ENCODE results near the gene PPCDC. TPM values are rescaled to one million over a fixed set of nuclear protein-coding genes. Genes with fewer than 3 reads are reported as not detected.
"Not testable (repeated sequence)": the region's sequence is repeated elsewhere in the genome, so short reads cannot be mapped to it uniquely, and the experiment has no call there.

Gene PPCDC
- total and polyA plus RNA-seq, 4 experiments from 2014 or later: 8.5 to 15.2 (median 13.3) TPM

DNA sequence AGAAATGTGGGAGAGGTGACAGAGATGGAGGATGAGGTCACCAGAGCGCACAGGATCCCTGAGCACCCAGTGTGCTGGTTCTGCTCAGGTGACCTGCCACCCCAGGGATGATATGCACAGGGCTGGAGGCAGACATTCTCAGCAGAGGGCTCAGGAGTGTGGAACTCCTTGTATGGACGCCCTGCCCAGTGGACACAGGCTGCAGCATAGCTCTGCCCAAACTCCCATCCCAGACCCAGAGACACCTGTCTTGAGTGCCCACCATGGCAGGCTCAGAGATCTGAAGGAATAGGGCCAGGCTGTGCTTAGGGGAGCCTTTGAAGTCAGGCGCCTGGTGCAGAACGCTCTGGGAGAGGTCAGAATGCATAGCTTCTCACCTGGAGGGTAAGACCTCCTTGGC lies 47.3 kb downstream of the PPCDC start:
- intact Hi-C loops (cut with micrococcal nuclease): no loop called here
- Histone ChIP-seq H3K36me3 (ENCODE audit: insufficient read depth, low read length) (no peaks in the 10 kb centered on the region), H3K27me3 (ENCODE audit: insufficient read depth, low read length) (no peaks in the 10 kb centered on the region), H3K4me3 (ENCODE audit: low read length in 2 of 2) (no peak overlapping the region), H3K27ac (ENCODE audit: low read depth, low read length) (no peak overlapping the region), H3K4me1 (ENCODE audit: insufficient read depth, low read length) (peaks cover 33% of the 10 kb centered on the region), H3K9me3 (ENCODE audit: control insufficient read depth in 1 of 2, low read length in 2 of 2) (no peaks in the 10 kb centered on the region)
- ChIA-PET CTCF (ENCODE audit: partially characterized antibody) (no interaction called here), POLR2A (ENCODE audit: partially characterized antibody) (no interaction called here)
- Mint-ChIP-seq H3K9me3 (peaks cover 0 to 13% (median 6%) of the 10 kb centered on the region in 8 donors), H3K36me3 (peaks cover 2 to 9% of the 10 kb centered on the region in 2 donors), H3K27ac (peak overlapping the region in 1 of 7 donors; percentile 59), H3K4me1 (peaks cover 11 to 46% (median 34%) of the 10 kb centered on the region in 4 donors), H3K27me3 (no peaks in the 10 kb centered on the region), H3K4me3 (no peak overlapping the region)
- no peak for DNase-seq

DNA sequence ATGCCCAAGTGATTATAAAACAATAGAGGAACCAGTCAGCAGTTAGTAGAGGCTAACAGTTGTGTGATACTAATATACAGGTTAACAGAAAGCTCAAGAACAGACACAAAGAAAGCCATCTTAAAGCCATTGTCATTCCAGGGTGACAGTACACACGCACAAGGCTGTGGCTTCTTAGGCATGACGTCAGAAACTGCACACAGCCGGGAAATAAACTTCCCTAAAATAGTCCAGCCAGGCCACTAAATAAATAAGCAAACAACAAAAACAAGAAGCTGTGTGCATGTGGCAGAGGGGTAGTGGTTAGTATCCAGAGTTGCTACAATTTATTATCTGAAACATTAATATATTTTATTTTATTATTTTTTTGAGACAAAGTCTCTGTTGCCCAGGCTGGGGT lies 49.8 kb downstream of the PPCDC start:
- peaks cover 0 to 23% (median 8%) of the 10 kb centered on the region in 8 donors for H3K9me3 Mint-ChIP-seq
- H3K4me3 Mint-ChIP-seq: no peak overlapping the region
- DNase-seq: no peak
- H3K4me1 Mint-ChIP-seq: peaks cover 0 to 30% (median 14%) of the 10 kb centered on the region in 4 donors
- Histone ChIP-seq H3K4me3 (ENCODE audit: low read length in 2 of 2) (no peak overlapping the region), H3K9me3 (ENCODE audit: control insufficient read depth in 1 of 2, low read length in 2 of 2) (no peaks in the 10 kb centered on the region), H3K27ac (ENCODE audit: low read depth, low read length) (no peak overlapping the region), H3K36me3 (ENCODE audit: insufficient read depth, low read length) (no peaks in the 10 kb centered on the region), H3K27me3 (ENCODE audit: insufficient read depth, low read length) (no peaks in the 10 kb centered on the region), H3K4me1 (ENCODE audit: insufficient read depth, low read length) (peaks cover 8% of the 10 kb centered on the region)
- H3K27ac Mint-ChIP-seq: no peak overlapping the region
- intact Hi-C loops (cut with micrococcal nuclease): no loop called here
- ChIA-PET CTCF (ENCODE audit: partially characterized antibody) (interaction anchor here (1.5 kb wide), 1 partner anchor 128 kb away, joined by 3 read pairs; the partner anchor contains the start of gene C15orf39), POLR2A (ENCODE audit: partially characterized antibody) (interaction anchor here (0.6 kb wide), 1 partner anchor 15 kb away, joined by 3 read pairs; no protein-coding TSS in a partner anchor)
- H3K27me3 Mint-ChIP-seq: no peaks in the 10 kb centered on the region
- H3K36me3 Mint-ChIP-seq: peaks cover 3 to 10% of the 10 kb centered on the region in 2 donors

DNA sequence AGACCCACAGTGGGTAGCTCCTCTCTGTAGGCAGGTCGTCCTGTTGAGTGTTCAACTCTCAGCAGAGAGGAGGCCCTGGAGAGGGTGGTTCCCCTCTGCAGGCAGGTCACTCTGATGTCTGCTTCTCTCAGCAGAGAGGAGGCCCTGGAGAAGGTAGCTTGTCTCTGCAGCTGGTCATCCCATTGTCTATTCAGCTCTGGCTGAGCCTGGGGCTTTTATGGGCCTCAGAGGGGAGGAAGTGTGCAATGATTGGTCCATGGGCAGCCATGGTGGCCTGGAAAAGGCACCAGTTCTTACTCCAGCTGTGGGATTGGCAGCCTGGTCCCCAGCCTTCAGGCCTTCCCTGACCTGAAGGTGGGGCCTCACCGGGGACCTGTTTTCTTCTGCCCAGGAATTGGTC lies 52.9 kb downstream of the PPCDC start:
- Histone ChIP-seq H3K27me3 (ENCODE audit: insufficient read depth, low read length) (no peaks in the 10 kb centered on the region), H3K9me3 (ENCODE audit: control insufficient read depth in 1 of 2, low read length in 2 of 2) (no peaks in the 10 kb centered on the region), H3K27ac (ENCODE audit: low read depth, low read length) (no peak overlapping the region), H3K4me3 (ENCODE audit: low read length in 2 of 2) (no peak overlapping the region), H3K36me3 (ENCODE audit: insufficient read depth, low read length) (no peaks in the 10 kb centered on the region), H3K4me1 (ENCODE audit: insufficient read depth, low read length) (peaks cover 4% of the 10 kb centered on the region)
- CTCF ChIA-PET (ENCODE audit: partially characterized antibody): no interaction called here
- Mint-ChIP-seq H3K27ac (no peak overlapping the region), H3K27me3 (peaks cover 0 to 2% of the 10 kb centered on the region in 2 donors), H3K9me3 (peaks cover 0 to 23% (median 9%) of the 10 kb centered on the region in 8 donors), H3K36me3 (peaks cover 3 to 6% of the 10 kb centered on the region in 2 donors), H3K4me1 (peaks cover 0 to 19% (median 6%) of the 10 kb centered on the region in 4 donors), H3K4me3 (no peak overlapping the region)
- no peak for DNase-seq
- POLR2A ChIA-PET (ENCODE audit: partially characterized antibody): no interaction called here
- intact Hi-C loops (cut with micrococcal nuclease): no loop called here

DNA sequence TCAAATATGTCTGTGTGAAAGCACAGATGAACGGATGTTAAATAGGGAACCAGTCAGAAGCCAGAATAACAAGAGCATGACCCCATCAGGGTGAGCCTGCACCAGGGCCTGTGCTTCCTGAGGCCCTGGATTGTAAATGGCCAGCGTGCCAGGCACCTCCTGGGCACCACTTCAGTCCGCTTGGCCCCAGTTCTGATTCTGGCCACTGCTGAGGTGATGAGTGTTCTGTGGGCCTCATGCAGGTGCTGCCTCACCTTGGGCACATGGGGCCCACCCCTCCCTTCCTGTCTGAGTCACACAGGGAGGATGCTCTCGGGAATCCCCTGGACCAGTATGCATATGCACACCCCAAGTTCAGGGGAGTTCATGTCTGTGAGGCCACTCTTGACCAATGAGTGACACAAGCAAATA lies 54.2 kb downstream of the PPCDC start:
- H3K4me3 Mint-ChIP-seq; H3K27ac ChIP-seq (ENCODE audit: low read depth, low read length); H3K36me3 Mint-ChIP-seq; H3K9me3 ChIP-seq (ENCODE audit: control insufficient read depth in 1 of 2, low read length in 2 of 2); H3K27ac Mint-ChIP-seq; H3K4me1 ChIP-seq (ENCODE audit: insufficient read depth, low read length); H3K4me3 ChIP-seq (ENCODE audit: low read length in 2 of 2); intact Hi-C loops (cut with micrococcal nuclease); CTCF ChIA-PET (ENCODE audit: partially characterized antibody); H3K27me3 ChIP-seq (ENCODE audit: insufficient read depth, low read length); POLR2A ChIA-PET (ENCODE audit: partially characterized antibody); H3K27me3 Mint-ChIP-seq; H3K36me3 ChIP-seq (ENCODE audit: insufficient read depth, low read length): not testable (repeated sequence)
- peak in 2 of 5 donors; percentile 11 to 57 for DNase-seq
- Mint-ChIP-seq H3K9me3 (peaks cover 0 to 22% (median 10%) of the 10 kb centered on the region in 8 donors), H3K4me1 (peaks cover 0 to 14% (median 5%) of the 10 kb centered on the region in 4 donors)

DNA sequence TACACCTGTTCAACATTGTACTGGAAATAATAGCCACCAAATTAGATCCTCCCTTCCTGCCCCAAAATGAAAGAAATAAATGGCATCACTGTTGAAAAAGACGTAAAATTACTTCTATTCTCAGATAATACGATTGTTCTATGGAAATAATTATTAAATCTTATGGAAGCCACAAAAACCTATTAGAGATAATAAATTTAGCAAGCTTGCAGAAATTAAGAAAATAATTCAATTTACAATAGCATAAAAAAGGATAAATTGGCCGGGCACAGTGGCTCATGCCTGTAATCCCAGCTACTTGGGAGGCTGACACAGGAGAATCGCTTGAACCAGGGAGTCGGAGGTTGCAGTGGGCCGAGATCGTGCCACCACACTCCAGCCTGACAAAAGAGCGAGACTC lies 57.8 kb downstream of the PPCDC start:
- no peak overlapping the region for H3K27ac Mint-ChIP-seq
- intact Hi-C loops (cut with micrococcal nuclease): no loop called here
- peaks cover 3 to 6% of the 10 kb centered on the region in 2 donors for H3K36me3 Mint-ChIP-seq
- ChIA-PET CTCF (ENCODE audit: partially characterized antibody) (no interaction called here), POLR2A (ENCODE audit: partially characterized antibody) (no interaction called here)
- no peak overlapping the region for H3K4me3 Mint-ChIP-seq
- no peaks in the 10 kb centered on the region for H3K36me3 ChIP-seq (ENCODE audit: insufficient read depth, low read length)
- no peak overlapping the region for H3K4me3 ChIP-seq (ENCODE audit: low read length in 2 of 2)
- no peak for DNase-seq
- no peaks in the 10 kb centered on the region for H3K9me3 ChIP-seq (ENCODE audit: control insufficient read depth in 1 of 2, low read length in 2 of 2)
- H3K4me1 ChIP-seq (ENCODE audit: insufficient read depth, low read length): peaks cover 4% of the 10 kb centered on the region
- H3K9me3 Mint-ChIP-seq: peaks cover 2 to 23% (median 14%) of the 10 kb centered on the region in 8 donors
- H3K4me1 Mint-ChIP-seq: peaks cover 0 to 14% (median 5%) of the 10 kb centered on the region in 4 donors
- no peaks in the 10 kb centered on the region for H3K27me3 ChIP-seq (ENCODE audit: insufficient read depth, low read length)
- H3K27ac ChIP-seq (ENCODE audit: low read depth, low read length): no peak overlapping the region
- peaks cover 0 to 3% of the 10 kb centered on the region in 2 donors for H3K27me3 Mint-ChIP-seq

DNA sequence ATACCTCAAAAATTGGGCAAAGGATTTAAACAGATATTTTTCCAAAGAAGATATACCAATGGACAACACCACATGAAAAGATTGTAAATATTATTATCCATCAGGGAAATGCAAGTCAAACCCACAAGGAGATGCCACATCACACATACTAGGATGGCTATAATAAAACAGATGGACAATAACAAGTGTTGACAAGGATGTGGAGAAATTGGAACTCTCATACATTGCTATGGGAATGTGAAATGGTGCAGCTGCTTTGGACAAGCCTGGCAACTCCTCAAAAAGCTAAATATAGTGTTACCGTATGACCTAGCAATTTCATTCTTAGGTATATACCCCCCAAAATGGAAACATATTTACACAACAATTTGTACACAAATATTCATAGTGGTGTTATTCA lies 59.3 kb downstream of the PPCDC start:
- ChIA-PET CTCF (ENCODE audit: partially characterized antibody) (no interaction called here), POLR2A (ENCODE audit: partially characterized antibody) (no interaction called here)
- Histone ChIP-seq H3K4me3 (ENCODE audit: low read length in 2 of 2) (no peak overlapping the region), H3K4me1 (ENCODE audit: insufficient read depth, low read length) (peaks cover 4% of the 10 kb centered on the region), H3K36me3 (ENCODE audit: insufficient read depth, low read length) (no peaks in the 10 kb centered on the region), H3K27me3 (ENCODE audit: insufficient read depth, low read length) (no peaks in the 10 kb centered on the region), H3K27ac (ENCODE audit: low read depth, low read length) (no peak overlapping the region), H3K9me3 (ENCODE audit: control insufficient read depth in 1 of 2, low read length in 2 of 2) (no peaks in the 10 kb centered on the region)
- no peak for DNase-seq
- no peak overlapping the region for H3K4me3 Mint-ChIP-seq
- no peak overlapping the region for H3K27ac Mint-ChIP-seq
- intact Hi-C loops (cut with micrococcal nuclease): no loop called here
- H3K4me1 Mint-ChIP-seq: peaks cover 0 to 9% (median 4%) of the 10 kb centered on the region in 4 donors
- peaks cover 3 to 10% of the 10 kb centered on the region in 2 donors for H3K36me3 Mint-ChIP-seq
- H3K9me3 Mint-ChIP-seq: peaks cover 2 to 33% (median 23%) of the 10 kb centered on the region in 8 donors
- peaks cover 0 to 3% of the 10 kb centered on the region in 2 donors for H3K27me3 Mint-ChIP-seq

DNA sequence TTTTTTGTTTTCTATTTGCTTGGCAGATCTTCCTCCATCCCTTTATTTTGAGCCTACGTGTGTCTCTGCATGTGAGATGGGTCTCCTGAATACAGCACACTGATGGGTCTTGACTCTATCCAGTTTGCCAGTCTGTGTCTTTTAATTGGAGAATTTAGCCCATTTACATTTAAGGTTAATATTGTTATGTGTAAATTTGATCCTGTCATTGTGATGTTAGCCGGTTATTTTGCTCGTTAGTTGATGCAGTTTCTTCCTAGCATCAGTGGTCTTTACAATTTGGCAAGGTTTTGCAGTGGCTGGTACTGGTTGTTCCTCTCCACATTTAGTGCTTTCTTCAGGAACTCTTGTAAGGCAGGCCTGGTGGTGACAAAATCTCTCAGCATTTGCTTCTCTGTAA lies 62.3 kb downstream of the PPCDC start:
- DNase-seq; H3K4me3 Mint-ChIP-seq; H3K9me3 ChIP-seq (ENCODE audit: control insufficient read depth in 1 of 2, low read length in 2 of 2); H3K4me3 ChIP-seq (ENCODE audit: low read length in 2 of 2); H3K4me1 ChIP-seq (ENCODE audit: insufficient read depth, low read length); H3K27ac Mint-ChIP-seq; H3K36me3 ChIP-seq (ENCODE audit: insufficient read depth, low read length); H3K27me3 ChIP-seq (ENCODE audit: insufficient read depth, low read length); H3K27me3 Mint-ChIP-seq; H3K27ac ChIP-seq (ENCODE audit: low read depth, low read length); H3K4me1 Mint-ChIP-seq; H3K36me3 Mint-ChIP-seq; CTCF ChIA-PET (ENCODE audit: partially characterized antibody); intact Hi-C loops (cut with micrococcal nuclease); POLR2A ChIA-PET (ENCODE audit: partially characterized antibody): not testable (repeated sequence)
- H3K9me3 Mint-ChIP-seq: peaks cover 2 to 29% (median 22%) of the 10 kb centered on the region in 8 donors

Measured in CD4-positive, alpha-beta memory T cell (primary cell).